BJ (cell line): Measurements from ENCODE around the gene TRANK1. TPM values are rescaled to one million over a fixed set of nuclear protein-coding genes. Genes with fewer than 3 reads are reported as not detected.

ENCODE experiments used
- CTCF ChIA-PET: fragments of 350-600 bp; formaldehyde crosslinking; extraction: SDS; loops from one replicate; lab custom pipeline; 2021; ENCODE audit warnings: antibody characterized with exemption, inconsistent platforms; lab: Yijun Ruan, JAX
- POLR2A ChIA-PET: fragments of 300-600 bp; sonication (Branson Sonifier 250); formaldehyde crosslinking; extraction: SDS; loops from one replicate; lab custom pipeline; 2021; ENCODE audit warnings: antibody characterized with exemption; lab: Charles Lee
- DNase-seq: peaks from one replicate; pipeline ENCODE4 v3.0.0-alpha.2; 2011; ENCODE audit warnings: low read depth
- H3K27me3 ChIP-seq: 2 replicates; pipeline ENCODE4 v1.6.0; 2011; ENCODE audit warnings: low read length; ENCODE audit not compliant: control insufficient read depth, insufficient read depth
- H3K36me3 ChIP-seq: 2 replicates; pipeline ENCODE4 v1.5.1; 2011; ENCODE audit warnings: low read length; ENCODE audit not compliant: control insufficient read depth, insufficient read depth
- H3K4me3 ChIP-seq: 2 replicates; pipeline ENCODE4 v1.5.1; 2011; ENCODE audit warnings: low read depth, mild to moderate bottlenecking, control low read depth, low read length
- polyA plus RNA-seq: library from polyadenylated mRNA; depleted of rRNA; stranded (reverse); fragments of >200 nt; gene quantifications from 2 replicates; pipeline ENCODE4 v1.2.3, GENCODE V29; 2011
- TF ChIP-seq, protein P1 (sequence below): IDR thresholded peaks from 2 replicates; pipeline ENCODE4 v1.5.1; 2011; ENCODE audit warnings: low read depth, mild to moderate bottlenecking, control low read depth, inconsistent platforms, low read length, moderate library complexity; ENCODE audit not compliant: insufficient read depth

Gene TRANK1
- polyA plus RNA-seq, 1 experiment: 11.3 TPM

- no peak overlapping the region for H3K4me3 ChIP-seq
- no peaks in the 10 kb centered on the region for H3K27me3 ChIP-seq
- POLR2A ChIA-PET: no interaction called here
- peaks cover 3% of the 10 kb centered on the region for H3K36me3 ChIP-seq
- no peak for DNase-seq
- TF ChIP-seq, protein P1, sequence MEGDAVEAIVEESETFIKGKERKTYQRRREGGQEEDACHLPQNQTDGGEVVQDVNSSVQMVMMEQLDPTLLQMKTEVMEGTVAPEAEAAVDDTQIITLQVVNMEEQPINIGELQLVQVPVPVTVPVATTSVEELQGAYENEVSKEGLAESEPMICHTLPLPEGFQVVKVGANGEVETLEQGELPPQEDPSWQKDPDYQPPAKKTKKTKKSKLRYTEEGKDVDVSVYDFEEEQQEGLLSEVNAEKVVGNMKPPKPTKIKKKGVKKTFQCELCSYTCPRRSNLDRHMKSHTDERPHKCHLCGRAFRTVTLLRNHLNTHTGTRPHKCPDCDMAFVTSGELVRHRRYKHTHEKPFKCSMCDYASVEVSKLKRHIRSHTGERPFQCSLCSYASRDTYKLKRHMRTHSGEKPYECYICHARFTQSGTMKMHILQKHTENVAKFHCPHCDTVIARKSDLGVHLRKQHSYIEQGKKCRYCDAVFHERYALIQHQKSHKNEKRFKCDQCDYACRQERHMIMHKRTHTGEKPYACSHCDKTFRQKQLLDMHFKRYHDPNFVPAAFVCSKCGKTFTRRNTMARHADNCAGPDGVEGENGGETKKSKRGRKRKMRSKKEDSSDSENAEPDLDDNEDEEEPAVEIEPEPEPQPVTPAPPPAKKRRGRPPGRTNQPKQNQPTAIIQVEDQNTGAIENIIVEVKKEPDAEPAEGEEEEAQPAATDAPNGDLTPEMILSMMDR: no peak
- CTCF ChIA-PET: no interaction called here
Observed at GRCh38 chr3:36895496-36896409, 49.1 kb downstream of the TRANK1 start.

DNA sequence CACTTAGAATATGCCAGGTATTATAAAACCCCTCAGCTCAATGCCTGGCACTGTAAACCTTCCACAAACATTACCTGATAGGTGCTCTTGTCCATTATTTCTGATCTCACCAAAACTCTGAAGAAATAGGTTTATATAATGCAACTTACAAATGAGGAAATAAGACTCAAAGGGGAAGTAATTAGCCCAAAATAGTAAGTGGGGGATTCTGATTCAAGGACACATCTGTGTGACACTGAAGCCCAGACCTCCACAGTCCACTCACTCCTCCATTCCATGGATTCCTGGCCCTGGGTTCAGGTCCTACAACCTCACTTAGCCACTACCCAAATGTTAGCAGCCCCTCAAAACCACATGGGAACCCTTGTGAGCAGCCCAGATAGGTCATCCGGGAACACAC, 49.9 kb downstream of the TRANK1 start:
- no peak overlapping the region for H3K4me3 ChIP-seq
- H3K36me3 ChIP-seq: peaks cover 4% of the 10 kb centered on the region
- CTCF ChIA-PET: interaction anchor here (0.7 to 1.6 kb wide), 2 partner anchors 12 to 64 kb away, joined by 3 to 5 read pairs; no protein-coding TSS in a partner anchor
- TF ChIP-seq, protein P1: no peak
- no peak for DNase-seq
- POLR2A ChIA-PET: no interaction called here
- no peaks in the 10 kb centered on the region for H3K27me3 ChIP-seq

DNA sequence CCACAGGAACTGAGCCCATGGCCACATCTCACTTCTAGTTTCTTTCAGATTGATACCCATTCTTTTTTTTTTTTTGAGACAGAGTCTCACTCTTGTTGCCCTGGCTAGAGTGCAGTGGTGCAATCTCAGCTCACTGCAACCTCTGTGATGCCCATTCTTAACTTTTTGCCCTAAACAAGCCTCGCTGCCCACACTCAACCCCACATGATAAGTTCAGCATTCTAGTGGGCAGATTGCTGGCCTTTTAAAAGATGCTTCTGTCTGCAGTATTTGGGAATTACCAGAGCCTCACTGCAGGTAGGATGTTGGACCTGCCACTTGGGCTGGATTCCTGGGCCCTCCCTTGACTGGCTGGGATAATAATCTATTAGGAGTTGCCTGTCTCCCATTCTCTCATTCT, 51.0 kb downstream of the TRANK1 start:
- POLR2A ChIA-PET: no interaction called here
- CTCF ChIA-PET: interaction anchor here (0.6 to 1.6 kb wide), 2 partner anchors 13 to 524 kb away, joined by 3 to 5 read pairs; no protein-coding TSS in a partner anchor
- no peak for DNase-seq
- peaks cover 8% of the 10 kb centered on the region for H3K36me3 ChIP-seq
- no peaks in the 10 kb centered on the region for H3K27me3 ChIP-seq
- H3K4me3 ChIP-seq: no peak overlapping the region
- TF ChIP-seq, protein P1: no peak

- H3K36me3 ChIP-seq: peaks cover 8% of the 10 kb centered on the region
- POLR2A ChIA-PET: no interaction called here
- peak; percentile 37 for DNase-seq
- CTCF ChIA-PET: interaction anchor here (0.6 to 0.9 kb wide), 3 partner anchors 9 to 523 kb away, joined by 3 to 6 read pairs (median 3); no protein-coding TSS in a partner anchor
- H3K27me3 ChIP-seq: no peaks in the 10 kb centered on the region
- no peak overlapping the region for H3K4me3 ChIP-seq
- TF ChIP-seq, protein P1: no peak
Observed at GRCh38 chr3:36893137-36893557, 51.7 kb downstream of the TRANK1 start.

DNA sequence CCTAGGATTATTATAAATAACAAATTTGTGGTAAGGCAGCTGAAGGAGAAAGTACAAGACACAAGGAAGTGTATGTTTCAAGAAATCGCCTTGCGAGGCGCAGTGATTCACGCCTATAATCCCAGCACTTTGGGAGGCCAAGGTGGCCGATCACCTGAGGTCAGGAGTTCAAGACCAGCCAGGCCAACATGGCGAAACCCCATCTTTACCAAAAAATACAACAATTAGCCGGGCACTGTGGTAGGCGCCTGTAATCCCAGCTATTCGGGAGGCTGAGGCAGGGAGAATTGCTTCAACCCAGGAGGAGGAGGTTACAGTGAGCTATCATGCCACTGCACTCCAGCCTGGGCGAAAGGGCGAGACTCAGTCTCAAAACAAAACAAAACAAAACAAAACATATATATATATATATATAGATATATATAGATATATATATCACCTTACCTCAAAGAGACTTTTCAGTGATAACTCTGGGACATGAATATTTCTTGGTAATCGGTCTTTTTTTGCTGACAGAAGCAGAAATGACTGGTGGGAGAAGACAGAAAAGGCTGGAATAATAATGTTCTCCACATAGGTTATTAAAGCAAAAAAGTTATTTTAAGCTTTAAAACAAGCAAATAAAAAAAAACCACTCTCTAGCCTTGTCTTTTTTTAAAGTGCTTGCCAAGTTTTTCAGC, 52.3 kb downstream of the TRANK1 start:
- TF ChIP-seq, protein P1: no peak
- peaks cover 7% of the 10 kb centered on the region for H3K36me3 ChIP-seq
- no peaks in the 10 kb centered on the region for H3K27me3 ChIP-seq
- CTCF ChIA-PET: interaction anchor here (0.6 to 0.9 kb wide), 3 partner anchors 9 to 24 kb away, joined by 3 to 6 read pairs (median 3); no protein-coding TSS in a partner anchor
- no peak for DNase-seq
- H3K4me3 ChIP-seq: no peak overlapping the region
- POLR2A ChIA-PET: no interaction called here
